GM21515 (cell line): Measurements from ENCODE around the gene SETDB1.
"Not testable (repeated sequence)": the region's sequence is repeated elsewhere in the genome, so short reads cannot be mapped to it uniquely, and the experiment has no call there.

Source experiments
- ATAC-seq: cut with Tn5 transposase; IDR thresholded peaks from one replicate; pipeline ENCODE4 v1.9.1; 2021; ENCODE audit not compliant: unreplicated experiment

The SETDB1 gene

GRCh38 chr1:150928775-150929174, 2.6 kb downstream of the SETDB1 start:
- ATAC-seq = not testable (repeated sequence)

GRCh38 chr1:150931773-150932172, 5.6 kb downstream of the SETDB1 start:
- ATAC-seq = no peak

GRCh38 chr1:150944856-150945255, 18.7 kb downstream of the SETDB1 start:
- no peak for ATAC-seq

GRCh38 chr1:150954708-150955107, 28.5 kb downstream of the SETDB1 start:
- ATAC-seq = no peak

GRCh38 chr1:150955280-150955679, 29.1 kb downstream of the SETDB1 start:
- ATAC-seq = no peak

GRCh38 chr1:150957666-150958065, 31.5 kb downstream of the SETDB1 start:
- no peak for ATAC-seq

GRCh38 chr1:150960646-150961045, 34.5 kb downstream of the SETDB1 start:
- ATAC-seq = no peak

GRCh38 chr1:150961756-150962155, 35.6 kb downstream of the SETDB1 start:
- no peak for ATAC-seq

GRCh38 chr1:150963321-150964163, 37.4 kb downstream of the SETDB1 start:
- no peak for ATAC-seq

GRCh38 chr1:150964164-150964489, 38.0 kb downstream of the SETDB1 start:
- no peak for ATAC-seq

- no peak for ATAC-seq
These were observed 39.4 kb downstream of the SETDB1 start for GRCh38 chr1:150965605-150966004.

- ATAC-seq = no peak
These were observed 39.8 kb downstream of the SETDB1 start for GRCh38 chr1:150966011-150966410.

GRCh38 chr1:150967936-150968335, 41.8 kb downstream of the SETDB1 start:
- ATAC-seq = no peak

GRCh38 chr1:150968491-150968890, 42.3 kb downstream of the SETDB1 start:
- no peak for ATAC-seq

- ATAC-seq = no peak
These were observed 43.5 kb downstream of the SETDB1 start for GRCh38 chr1:150969626-150970025.

- no peak for ATAC-seq
These were observed 44.8 kb downstream of the SETDB1 start for GRCh38 chr1:150970808-150971582.

- ATAC-seq = no peak
These were observed 45.6 kb downstream of the SETDB1 start for GRCh38 chr1:150971583-150972416.

- ATAC-seq = no peak
These were observed 46.3 kb downstream of the SETDB1 start for GRCh38 chr1:150972417-150972940.

GRCh38 chr1:150973258-150973835, 47.2 kb downstream of the SETDB1 start:
- ATAC-seq = no peak

- ATAC-seq = peak; percentile 51
These were observed 47.8 kb downstream of the SETDB1 start for GRCh38 chr1:150973836-150974579.
